ENCODE measurements around the gene PARP16.
A peak's percentile ranks its signal among the peaks of the same experiment; 100 is the strongest.
"Not testable (repeated sequence)": the region's sequence is repeated elsewhere in the genome, so short reads cannot be mapped to it uniquely, and the experiment has no call there.

The PARP16 gene

GRCh38 chr15:65277015-65277414 is 9.7 kb downstream of the PARP16 start:
- DNase-seq (ENCODE audit: low read depth) = no peak
- no peak for TF ChIP-seq CTCF (IDR thresholded peaks at IDR 0.05; ENCODE audit: control insufficient read depth, extremely low read depth, insufficient read depth)
- no peak overlapping the region for H3K4me3 ChIP-seq (ENCODE audit: low read depth, low read length)

GRCh38 chr15:65275728-65276126 is 11.0 kb downstream of the PARP16 start:
- no peak for DNase-seq (ENCODE audit: low read depth)
- TF ChIP-seq CTCF (IDR thresholded peaks at IDR 0.05; ENCODE audit: control insufficient read depth, extremely low read depth, insufficient read depth) = no peak

DNA sequence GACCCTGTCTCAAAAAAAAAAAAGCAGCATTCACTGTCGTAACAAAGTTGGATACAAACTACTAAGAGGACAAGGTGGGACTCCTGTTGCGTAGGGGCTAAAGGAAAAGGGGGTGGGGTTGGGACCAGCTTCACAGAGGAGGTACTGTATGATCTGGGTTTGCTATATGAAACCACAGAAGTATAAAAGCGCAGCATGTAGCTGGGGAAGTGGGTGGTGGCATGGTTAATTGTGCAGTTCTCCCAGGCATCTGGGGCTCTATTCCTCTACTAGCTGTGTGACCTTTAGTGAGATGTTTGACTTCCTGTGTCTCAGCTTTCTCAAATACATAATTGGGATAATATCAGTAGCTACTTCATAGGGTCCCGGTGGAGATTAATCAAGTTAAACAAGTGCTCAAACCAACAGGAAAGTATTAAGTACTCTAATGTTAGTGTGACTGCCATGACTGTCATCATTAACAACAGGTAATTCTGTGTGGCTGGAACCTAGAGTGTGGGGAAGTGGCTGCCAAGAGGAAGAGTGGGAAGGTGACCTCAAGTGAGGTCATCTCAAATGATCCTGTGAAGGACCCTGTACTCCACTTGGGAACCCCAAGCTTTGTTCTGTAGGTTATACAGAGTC is 11.5 kb downstream of the PARP16 start:
- H3K4me3 ChIP-seq (ENCODE audit: low read depth, low read length) = no peak overlapping the region
- DNase-seq (ENCODE audit: low read depth) = no peak
- no peak for TF ChIP-seq CTCF (IDR thresholded peaks at IDR 0.05; ENCODE audit: control insufficient read depth, extremely low read depth, insufficient read depth)

More at GRCh38 chr15:65275728-65276126, 11.0 kb downstream of the PARP16 start:
- no peak overlapping the region for H3K4me3 ChIP-seq (ENCODE audit: low read depth, low read length)

DNA sequence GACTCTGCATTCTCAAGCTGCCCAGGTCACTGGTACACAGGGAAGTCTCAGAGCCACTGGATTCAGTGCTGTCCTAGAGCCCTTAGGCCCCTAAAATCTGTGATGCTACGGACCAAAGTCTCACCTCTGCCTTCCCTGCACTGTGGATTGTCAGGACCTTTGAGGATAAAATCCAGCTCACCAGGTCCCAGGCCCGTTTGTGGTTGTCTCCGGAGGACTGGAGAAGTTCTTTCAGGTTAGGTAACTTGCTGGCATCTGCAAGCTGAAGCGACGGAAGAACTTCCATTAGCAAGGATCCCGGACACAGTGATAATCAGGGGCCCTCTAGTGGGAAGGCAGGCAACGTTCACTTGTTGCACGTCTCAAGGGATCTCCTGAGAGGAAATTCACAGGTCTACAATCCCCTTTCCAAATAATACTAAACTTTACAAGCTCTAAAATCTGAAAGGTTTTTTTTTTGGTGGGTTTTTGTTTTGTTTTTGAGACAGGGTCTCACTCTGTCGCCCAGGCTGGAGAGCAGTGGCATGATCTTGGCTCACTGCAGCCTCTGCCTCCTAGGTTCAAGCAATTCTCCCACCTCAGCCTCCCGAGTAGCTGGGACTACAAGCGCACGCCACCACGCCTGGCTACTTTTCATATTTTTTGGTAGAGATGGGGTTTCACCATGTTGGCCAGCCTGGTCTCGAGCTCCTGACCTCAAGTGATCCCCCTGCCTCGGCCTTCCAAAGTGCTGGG is 15.7 kb downstream of the PARP16 start:
- TF ChIP-seq CTCF (IDR thresholded peaks at IDR 0.05; ENCODE audit: control insufficient read depth, extremely low read depth, insufficient read depth) = peak; percentile 95
- H3K4me3 ChIP-seq (ENCODE audit: low read depth, low read length); DNase-seq (ENCODE audit: low read depth): not testable (repeated sequence)

DNA sequence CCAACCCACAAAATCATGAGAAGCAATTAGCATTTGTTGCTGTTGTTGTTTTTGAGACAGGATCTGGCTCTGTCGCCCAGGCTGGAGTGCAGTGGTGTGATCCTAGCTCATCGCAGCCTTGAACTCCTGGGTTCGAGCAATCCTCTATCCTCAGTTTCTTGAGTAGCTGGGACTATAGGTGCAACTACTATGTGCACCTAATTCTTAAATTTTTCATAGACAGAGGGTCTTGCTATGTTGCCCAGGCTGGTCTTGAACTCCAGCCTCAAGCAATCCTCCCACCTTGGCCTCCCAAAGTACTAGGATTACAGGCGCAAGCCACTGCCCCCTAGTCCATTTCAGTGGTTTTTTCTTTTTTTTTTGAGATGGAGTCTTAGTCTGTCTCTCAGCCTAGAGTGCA is 18.3 kb downstream of the PARP16 start:
- no peak overlapping the region for H3K4me3 ChIP-seq (ENCODE audit: low read depth, low read length)
- TF ChIP-seq CTCF (IDR thresholded peaks at IDR 0.05; ENCODE audit: control insufficient read depth, extremely low read depth, insufficient read depth) = no peak
- DNase-seq (ENCODE audit: low read depth) = no peak

GRCh38 chr15:65266469-65266868 is 20.2 kb downstream of the PARP16 start:
- DNase-seq (ENCODE audit: low read depth) = no peak
- no peak overlapping the region for H3K4me3 ChIP-seq (ENCODE audit: low read depth, low read length)
- no peak for TF ChIP-seq CTCF (IDR thresholded peaks at IDR 0.05; ENCODE audit: control insufficient read depth, extremely low read depth, insufficient read depth)

Data from LNCaP clone FGC (cell line).